Astrocyte (in vitro differentiated cells and primary cell): Measurements from ENCODE around the gene BRINP1.

ENCODE experiments used
- EZH2 ChIP-seq: IDR thresholded peaks from 2 replicates; pipeline ENCODE4 v1.6.1; 2012; ENCODE audit warnings: mild to moderate bottlenecking, low read length, inconsistent platforms; ENCODE audit not compliant: insufficient read depth
- TF ChIP-seq, protein P1 (sequence below): IDR thresholded peaks from 2 replicates; pipeline ENCODE4 v1.5.1; 2011; ENCODE audit warnings: low read depth, mild to moderate bottlenecking, inconsistent platforms, low read length, moderate library complexity; ENCODE audit not compliant: insufficient read depth

DNA sequence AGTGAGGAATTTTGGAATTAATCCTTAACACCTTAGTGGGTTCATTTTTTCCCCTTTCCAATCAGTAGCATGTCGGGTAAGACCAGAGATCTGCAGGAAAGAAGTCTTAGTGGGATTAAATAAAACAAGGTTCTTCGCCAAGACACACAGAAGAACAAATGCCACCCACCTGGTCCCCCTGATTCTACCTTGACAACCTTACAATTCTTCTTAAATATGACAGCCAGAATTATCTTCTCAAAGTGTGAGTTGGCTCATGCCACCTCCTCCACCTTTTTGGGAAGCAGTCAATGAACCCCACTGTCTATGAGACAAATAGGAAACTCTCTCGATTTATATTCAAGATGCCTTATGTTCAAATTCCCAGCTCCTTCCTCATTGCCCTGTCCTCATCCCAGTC, 105.1 kb downstream of the BRINP1 start:
- no peak for TF ChIP-seq EZH2
- TF ChIP-seq, protein P1, sequence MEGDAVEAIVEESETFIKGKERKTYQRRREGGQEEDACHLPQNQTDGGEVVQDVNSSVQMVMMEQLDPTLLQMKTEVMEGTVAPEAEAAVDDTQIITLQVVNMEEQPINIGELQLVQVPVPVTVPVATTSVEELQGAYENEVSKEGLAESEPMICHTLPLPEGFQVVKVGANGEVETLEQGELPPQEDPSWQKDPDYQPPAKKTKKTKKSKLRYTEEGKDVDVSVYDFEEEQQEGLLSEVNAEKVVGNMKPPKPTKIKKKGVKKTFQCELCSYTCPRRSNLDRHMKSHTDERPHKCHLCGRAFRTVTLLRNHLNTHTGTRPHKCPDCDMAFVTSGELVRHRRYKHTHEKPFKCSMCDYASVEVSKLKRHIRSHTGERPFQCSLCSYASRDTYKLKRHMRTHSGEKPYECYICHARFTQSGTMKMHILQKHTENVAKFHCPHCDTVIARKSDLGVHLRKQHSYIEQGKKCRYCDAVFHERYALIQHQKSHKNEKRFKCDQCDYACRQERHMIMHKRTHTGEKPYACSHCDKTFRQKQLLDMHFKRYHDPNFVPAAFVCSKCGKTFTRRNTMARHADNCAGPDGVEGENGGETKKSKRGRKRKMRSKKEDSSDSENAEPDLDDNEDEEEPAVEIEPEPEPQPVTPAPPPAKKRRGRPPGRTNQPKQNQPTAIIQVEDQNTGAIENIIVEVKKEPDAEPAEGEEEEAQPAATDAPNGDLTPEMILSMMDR = no peak
